ENCODE results near the gene CSTPP1.

CSTPP1 gene

GRCh38 chr11:46970913-46971625 lies 34.5 kb downstream of the CSTPP1 start:
- no peaks in the 10 kb centered on the region for H4K20me1 ChIP-seq (ENCODE audit: insufficient read depth, low read length)
- H3K36me3 ChIP-seq (ENCODE audit: insufficient read depth, low read length) = peaks cover 4% of the 10 kb centered on the region
- no peaks in the 10 kb centered on the region for H3K9me2 ChIP-seq (ENCODE audit: low read depth, low read length)
- no peak overlapping the region for H2AFZ ChIP-seq (ENCODE audit: low read length)
- no peak for TF ChIP-seq CTCF (IDR thresholded peaks at IDR 0.05; ENCODE audit: low read length)
- no peak for TF ChIP-seq EZH2 (IDR thresholded peaks at IDR 0.05; ENCODE audit: borderline replicate concordance, low read length)
- no peak overlapping the region for H3K9ac ChIP-seq (ENCODE audit: low read length)
- no peaks in the 10 kb centered on the region for H3F3A ChIP-seq (ENCODE audit: insufficient read depth, low read length)
- no peak overlapping the region for H3K4me3 ChIP-seq (ENCODE audit: low read depth, low read length, poor library complexity, severe bottlenecking)
- H3K9me3 ChIP-seq (ENCODE audit: low read length) = no peaks in the 10 kb centered on the region
- no peaks in the 10 kb centered on the region for H3K79me2 ChIP-seq (ENCODE audit: insufficient read depth, low read length)
- no peak overlapping the region for H3K27ac ChIP-seq (ENCODE audit: low read depth, low read length, poor library complexity, severe bottlenecking)
- no peak overlapping the region for H3K4me2 ChIP-seq (ENCODE audit: low read length)
- peaks cover 5% of the 10 kb centered on the region for H3K4me1 ChIP-seq (ENCODE audit: insufficient read depth, low read length, severe bottlenecking)
- no peaks in the 10 kb centered on the region for H3K27me3 ChIP-seq (ENCODE audit: insufficient read depth, low read length)

DNA sequence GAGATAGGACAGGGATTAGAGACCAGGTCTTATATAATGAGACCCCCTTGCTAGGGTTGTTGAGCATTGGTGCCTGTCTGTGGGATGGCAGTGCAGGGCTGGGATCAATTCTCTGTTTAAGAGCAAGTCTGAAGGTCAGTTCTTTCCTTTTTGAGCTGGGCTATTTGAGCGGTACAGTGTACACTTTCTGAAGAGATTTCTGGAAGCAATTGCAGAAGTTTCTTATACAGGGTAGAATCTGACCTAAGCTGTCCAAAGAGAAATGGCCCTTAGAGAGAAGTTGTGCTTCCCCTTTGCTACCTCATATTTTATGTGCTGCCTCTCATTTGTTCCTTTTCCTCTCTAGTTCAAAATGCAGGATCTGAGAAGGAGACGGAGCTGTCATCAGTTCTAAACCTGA lies 35.8 kb downstream of the CSTPP1 start:
- no peaks in the 10 kb centered on the region for H4K20me1 ChIP-seq (ENCODE audit: insufficient read depth, low read length)
- no peaks in the 10 kb centered on the region; the same call in 1 of the 2 replicates for H3K36me3 ChIP-seq (ENCODE audit: insufficient read depth, low read length)
- H3K4me1 ChIP-seq (ENCODE audit: insufficient read depth, low read length, severe bottlenecking) = peaks cover 18% of the 10 kb centered on the region
- H3K79me2 ChIP-seq (ENCODE audit: insufficient read depth, low read length) = no peaks in the 10 kb centered on the region
- no peaks in the 10 kb centered on the region for H3K9me3 ChIP-seq (ENCODE audit: low read length)
- no peak overlapping the region for H3K4me3 ChIP-seq (ENCODE audit: low read depth, low read length, poor library complexity, severe bottlenecking)
- H3F3A ChIP-seq (ENCODE audit: insufficient read depth, low read length) = no peaks in the 10 kb centered on the region
- H3K9ac ChIP-seq (ENCODE audit: low read length) = no peak overlapping the region
- no peak overlapping the region for H3K4me2 ChIP-seq (ENCODE audit: low read length)
- no peaks in the 10 kb centered on the region for H3K9me2 ChIP-seq (ENCODE audit: low read depth, low read length)
- H2AFZ ChIP-seq (ENCODE audit: low read length) = no peak overlapping the region
- H3K27me3 ChIP-seq (ENCODE audit: insufficient read depth, low read length) = no peaks in the 10 kb centered on the region
- no peak overlapping the region for H3K27ac ChIP-seq (ENCODE audit: low read depth, low read length, poor library complexity, severe bottlenecking)
- TF ChIP-seq EZH2 (IDR thresholded peaks at IDR 0.05; ENCODE audit: borderline replicate concordance, low read length) = no peak
- TF ChIP-seq CTCF (IDR thresholded peaks at IDR 0.05; ENCODE audit: low read length) = no peak

GRCh38 chr11:46972821-46973220 lies 36.3 kb downstream of the CSTPP1 start:
- TF ChIP-seq EZH2 (IDR thresholded peaks at IDR 0.05; ENCODE audit: borderline replicate concordance, low read length) (no peak), CTCF (IDR thresholded peaks at IDR 0.05; ENCODE audit: low read length) (no peak)

More at GRCh38 chr11:46972821-46973220, 36.3 kb downstream of the CSTPP1 start:
- H3K4me2 ChIP-seq (ENCODE audit: low read length) = no peak overlapping the region
- H3F3A ChIP-seq (ENCODE audit: insufficient read depth, low read length) = no peaks in the 10 kb centered on the region
- H3K9ac ChIP-seq (ENCODE audit: low read length) = no peak overlapping the region
- H3K27ac ChIP-seq (ENCODE audit: low read depth, low read length, poor library complexity, severe bottlenecking) = no peak overlapping the region
- H4K20me1 ChIP-seq (ENCODE audit: insufficient read depth, low read length) = no peaks in the 10 kb centered on the region
- peaks cover 21% of the 10 kb centered on the region for H3K4me1 ChIP-seq (ENCODE audit: insufficient read depth, low read length, severe bottlenecking)
- no peaks in the 10 kb centered on the region; the same call in 1 of the 2 replicates for H3K36me3 ChIP-seq (ENCODE audit: insufficient read depth, low read length)
- H3K9me2 ChIP-seq (ENCODE audit: low read depth, low read length) = no peaks in the 10 kb centered on the region
- H3K4me3 ChIP-seq (ENCODE audit: low read depth, low read length, poor library complexity, severe bottlenecking) = no peak overlapping the region
- H3K79me2 ChIP-seq (ENCODE audit: insufficient read depth, low read length) = no peaks in the 10 kb centered on the region
- no peak overlapping the region for H2AFZ ChIP-seq (ENCODE audit: low read length)
- no peaks in the 10 kb centered on the region for H3K9me3 ChIP-seq (ENCODE audit: low read length)
- no peaks in the 10 kb centered on the region for H3K27me3 ChIP-seq (ENCODE audit: insufficient read depth, low read length)

All from OCI-LY1 (cell line).